MM.1S (cell line): ENCODE data around the gene ACIN1.

Experiments used
- DNase-seq: peaks from one replicate; pipeline ENCODE4 v3.0.0-alpha.2; 2015
- H2AFZ ChIP-seq: fragments of 300-600 bp; sonication (generic); 2 replicates; pipeline ENCODE4 v1.6.0; 2016; ENCODE audit warnings: antibody characterized with exemption, low read length
- H3F3A ChIP-seq: fragments of 300-600 bp; sonication (generic); 2 replicates; pipeline ENCODE4 v1.6.1; 2016; ENCODE audit warnings: mild to moderate bottlenecking, antibody characterized with exemption, low read length, moderate library complexity, mixed read lengths; ENCODE audit not compliant: insufficient read depth
- H3K27ac ChIP-seq: fragments of 300-600 bp; sonication (generic); 2 replicates; pipeline ENCODE4 v1.5.1; 2016; ENCODE audit warnings: mild to moderate bottlenecking, low read length
- H3K27me3 ChIP-seq: fragments of 300-600 bp; sonication (generic); replicated peaks from 2 replicates; pipeline ENCODE4 v1.6.0; 2016; ENCODE audit warnings: low read length; ENCODE audit not compliant: insufficient read depth
- H3K36me3 ChIP-seq: fragments of 300-600 bp; sonication (generic); replicated peaks from 2 replicates; pipeline ENCODE4 v1.6.1; 2016; ENCODE audit warnings: mild to moderate bottlenecking, low read length, mixed read lengths; ENCODE audit not compliant: insufficient read depth
- H3K4me1 ChIP-seq: fragments of 300-600 bp; sonication (generic); 2 replicates; pipeline ENCODE4 v1.6.1; 2016; ENCODE audit warnings: low read length, mixed read lengths
- H3K4me2 ChIP-seq: fragments of 300-600 bp; sonication (generic); 2 replicates; pipeline ENCODE4 v1.6.0; 2016; ENCODE audit warnings: low read depth, low read length
- H3K4me3 ChIP-seq: fragments of 300-600 bp; sonication (generic); 2 replicates; pipeline ENCODE4 v1.5.1; 2016; ENCODE audit warnings: low read length, mixed read lengths
- H3K79me2 ChIP-seq: fragments of 300-600 bp; sonication (generic); 2 replicates; pipeline ENCODE4 v1.6.1; 2016; ENCODE audit warnings: mixed run types, low read length, mixed read lengths
- H3K9ac ChIP-seq: fragments of 300-600 bp; sonication (generic); 2 replicates; pipeline ENCODE4 v1.6.1; 2016; ENCODE audit warnings: low read length, mixed read lengths
- H3K9me2 ChIP-seq: fragments of 300-600 bp; sonication (generic); replicated peaks from 2 replicates; pipeline ENCODE4 v1.6.1; 2016; ENCODE audit warnings: mild to moderate bottlenecking, low read length, mixed read lengths; ENCODE audit not compliant: insufficient read depth
- H3K9me3 ChIP-seq: fragments of 300-600 bp; sonication (generic); replicated peaks from 2 replicates; pipeline ENCODE4 v1.6.1; 2016; ENCODE audit warnings: mild to moderate bottlenecking, low read length, mixed read lengths; ENCODE audit not compliant: insufficient read depth
- H4K20me1 ChIP-seq: fragments of 300-600 bp; sonication (generic); 2 replicates; pipeline ENCODE4 v1.6.1; 2016; ENCODE audit warnings: mild to moderate bottlenecking, low read length, moderate library complexity, mixed read lengths; ENCODE audit not compliant: insufficient read depth
- EZH2 ChIP-seq: fragments of 300-600 bp; sonication (generic); optimal IDR thresholded peaks from 2 replicates; pipeline ENCODE3; 2017; ENCODE audit warnings: low read depth, mild to moderate bottlenecking, antibody characterized with exemption, low read length, mixed read lengths
- EZH2phosphoT487 ChIP-seq: fragments of 300-600 bp; sonication (generic); IDR thresholded peaks from 2 replicates; pipeline ENCODE4 v1.6.1; 2018; ENCODE audit warnings: antibody characterized with exemption, low read length
- TF ChIP-seq, protein P1 (sequence below): fragments of 300-600 bp; sonication (generic); IDR thresholded peaks from 2 replicates; pipeline ENCODE4 v1.5.1; 2016; ENCODE audit warnings: antibody characterized with exemption, low read length, mixed read lengths

The ACIN1 gene

DNA sequence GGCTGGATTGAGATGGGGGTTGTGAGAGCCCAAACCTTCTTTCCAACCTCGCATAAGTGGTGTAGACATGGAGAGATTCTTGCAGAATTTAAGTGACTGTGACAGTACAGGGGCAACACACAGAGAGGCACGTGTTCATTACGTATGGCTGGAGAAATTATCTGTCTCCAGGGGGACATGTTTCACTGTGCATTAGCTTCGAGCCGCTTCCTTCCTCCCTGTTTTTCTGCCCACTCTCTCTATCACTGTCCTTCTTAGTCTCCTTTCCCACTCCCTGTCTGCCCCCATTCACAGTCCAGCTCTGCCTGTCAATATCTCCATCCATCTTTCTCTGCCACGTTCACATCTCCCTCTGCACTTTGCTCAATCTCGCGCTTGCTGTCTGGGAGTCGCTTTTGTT is 73.5 kb downstream of the ACIN1 start:
- no peak for DNase-seq
- Histone ChIP-seq H3K27me3 (no peaks in the 10 kb centered on the region), H3K4me1 (no peaks in the 10 kb centered on the region), H4K20me1 (no peaks in the 10 kb centered on the region), H3F3A (no peaks in the 10 kb centered on the region), H3K36me3 (no peaks in the 10 kb centered on the region), H3K4me3 (no peak overlapping the region), H3K9me2 (no peaks in the 10 kb centered on the region), H3K9me3 (no peaks in the 10 kb centered on the region), H3K27ac (no peak overlapping the region), H3K79me2 (no peaks in the 10 kb centered on the region), H3K4me2 (no peak overlapping the region), H3K9ac (no peak overlapping the region), H2AFZ (no peak overlapping the region)
- no peak for TF ChIP-seq EZH2phosphoT487
- TF ChIP-seq, protein P1, sequence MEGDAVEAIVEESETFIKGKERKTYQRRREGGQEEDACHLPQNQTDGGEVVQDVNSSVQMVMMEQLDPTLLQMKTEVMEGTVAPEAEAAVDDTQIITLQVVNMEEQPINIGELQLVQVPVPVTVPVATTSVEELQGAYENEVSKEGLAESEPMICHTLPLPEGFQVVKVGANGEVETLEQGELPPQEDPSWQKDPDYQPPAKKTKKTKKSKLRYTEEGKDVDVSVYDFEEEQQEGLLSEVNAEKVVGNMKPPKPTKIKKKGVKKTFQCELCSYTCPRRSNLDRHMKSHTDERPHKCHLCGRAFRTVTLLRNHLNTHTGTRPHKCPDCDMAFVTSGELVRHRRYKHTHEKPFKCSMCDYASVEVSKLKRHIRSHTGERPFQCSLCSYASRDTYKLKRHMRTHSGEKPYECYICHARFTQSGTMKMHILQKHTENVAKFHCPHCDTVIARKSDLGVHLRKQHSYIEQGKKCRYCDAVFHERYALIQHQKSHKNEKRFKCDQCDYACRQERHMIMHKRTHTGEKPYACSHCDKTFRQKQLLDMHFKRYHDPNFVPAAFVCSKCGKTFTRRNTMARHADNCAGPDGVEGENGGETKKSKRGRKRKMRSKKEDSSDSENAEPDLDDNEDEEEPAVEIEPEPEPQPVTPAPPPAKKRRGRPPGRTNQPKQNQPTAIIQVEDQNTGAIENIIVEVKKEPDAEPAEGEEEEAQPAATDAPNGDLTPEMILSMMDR: no peak
- no peak for TF ChIP-seq EZH2

- Histone ChIP-seq H3F3A (no peaks in the 10 kb centered on the region), H3K9me3 (no peaks in the 10 kb centered on the region), H3K36me3 (no peaks in the 10 kb centered on the region), H3K4me3 (no peak overlapping the region), H3K4me1 (no peaks in the 10 kb centered on the region), H3K27ac (no peak overlapping the region), H3K9ac (no peak overlapping the region), H3K9me2 (no peaks in the 10 kb centered on the region), H4K20me1 (no peaks in the 10 kb centered on the region), H3K79me2 (no peaks in the 10 kb centered on the region), H3K27me3 (no peaks in the 10 kb centered on the region), H3K4me2 (no peak overlapping the region), H2AFZ (no peak overlapping the region)
- TF ChIP-seq EZH2phosphoT487 (no peak), EZH2 (no peak)
- TF ChIP-seq, protein P1: no peak
- no peak for DNase-seq
These were observed 74.5 kb downstream of the ACIN1 start for GRCh38 chr14:23020143-23021128.

DNA sequence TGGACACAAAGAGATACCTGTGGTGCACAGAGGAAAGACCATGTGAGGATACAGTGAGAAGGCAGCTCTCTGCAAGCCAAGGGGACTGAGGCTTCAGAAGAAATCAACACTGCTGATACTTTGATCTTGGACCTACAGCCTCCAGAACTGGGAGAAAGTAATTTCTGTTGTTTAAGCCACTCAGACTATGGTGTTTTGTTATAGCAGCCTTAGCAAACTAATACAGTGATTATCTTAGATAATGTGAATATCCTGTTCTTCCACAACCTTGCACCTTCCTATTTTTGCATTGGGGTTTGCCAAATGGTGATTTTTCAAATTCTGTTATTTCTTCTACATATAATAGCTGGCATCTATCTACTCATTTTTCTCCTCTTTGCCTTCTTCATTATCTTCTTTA is 76.8 kb downstream of the ACIN1 start:
- Histone ChIP-seq H3K36me3 (no peaks in the 10 kb centered on the region), H3K9ac (no peak overlapping the region), H3F3A (no peaks in the 10 kb centered on the region), H3K4me2 (no peak overlapping the region), H3K4me1 (no peaks in the 10 kb centered on the region), H2AFZ (no peak overlapping the region), H3K4me3 (no peak overlapping the region), H3K79me2 (no peaks in the 10 kb centered on the region), H3K9me2 (no peaks in the 10 kb centered on the region), H3K9me3 (no peaks in the 10 kb centered on the region), H3K27me3 (no peaks in the 10 kb centered on the region), H3K27ac (no peak overlapping the region), H4K20me1 (no peaks in the 10 kb centered on the region)
- no peak for DNase-seq
- TF ChIP-seq EZH2phosphoT487: no peak
- TF ChIP-seq, protein P1: no peak
- no peak for TF ChIP-seq EZH2
